ENCODE results near the gene SPIRE1. TPM values are rescaled to one million over a fixed set of nuclear protein-coding genes. Genes with fewer than 3 reads are reported as not detected.

The SPIRE1 gene
- total RNA-seq, 6 experiments from 2014 or later: 22.2 to 33.7 (median 28.2) TPM

- no peak for DNase-seq
- no peaks in the 10 kb centered on the region for H3K9me3 Mint-ChIP-seq
- peaks cover 2% of the 10 kb centered on the region; the same call in 1 of the 2 replicates for H3K27me3 Mint-ChIP-seq (ENCODE audit: insufficient read depth)
- H3K4me1 Mint-ChIP-seq (ENCODE audit: low read depth): peaks cover 31% of the 10 kb centered on the region
- no peak overlapping the region for H3K4me3 Mint-ChIP-seq
- H3K36me3 Mint-ChIP-seq (ENCODE audit: low read depth): no peaks in the 10 kb centered on the region
- no peak overlapping the region for H3K27ac Mint-ChIP-seq
- TF ChIP-seq CTCF (IDR thresholded peaks at IDR 0.05): no peak
Measured at GRCh38 chr18:12532661-12533060, 125.2 kb downstream of the SPIRE1 start.

- H3K27me3 Mint-ChIP-seq (ENCODE audit: insufficient read depth): peaks cover 2% of the 10 kb centered on the region; the same call in 1 of the 2 replicates
- H3K36me3 Mint-ChIP-seq (ENCODE audit: low read depth): no peaks in the 10 kb centered on the region; the same call in 1 of the 2 replicates
- peak; percentile 37; the same call in 1 of the 2 replicates for TF ChIP-seq CTCF (IDR thresholded peaks at IDR 0.05)
- H3K4me3 Mint-ChIP-seq: no peak overlapping the region
- peaks cover 31% of the 10 kb centered on the region for H3K4me1 Mint-ChIP-seq (ENCODE audit: low read depth)
- DNase-seq: peak; percentile 17
- H3K27ac Mint-ChIP-seq: no peak overlapping the region; the same call in 1 of the 2 replicates
- no peaks in the 10 kb centered on the region for H3K9me3 Mint-ChIP-seq
Measured at GRCh38 chr18:12531749-12532148, 126.2 kb downstream of the SPIRE1 start.

- Mint-ChIP-seq H3K27ac (no peak overlapping the region), H3K4me3 (no peak overlapping the region), H3K4me1 (ENCODE audit: low read depth) (peaks cover 22% of the 10 kb centered on the region), H3K36me3 (ENCODE audit: low read depth) (no peaks in the 10 kb centered on the region; the same call in 1 of the 2 replicates), H3K27me3 (ENCODE audit: insufficient read depth) (no peaks in the 10 kb centered on the region; the same call in 1 of the 2 replicates), H3K9me3 (no peaks in the 10 kb centered on the region)
- DNase-seq: no peak
- no peak for TF ChIP-seq CTCF (IDR thresholded peaks at IDR 0.05)
Measured at GRCh38 chr18:12520442-12520992, 137.4 kb downstream of the SPIRE1 start.

- no peaks in the 10 kb centered on the region; the same call in 1 of the 2 replicates for H3K36me3 Mint-ChIP-seq (ENCODE audit: low read depth)
- peaks cover 23% of the 10 kb centered on the region for H3K4me1 Mint-ChIP-seq (ENCODE audit: low read depth)
- no peak for DNase-seq
- no peak overlapping the region for H3K27ac Mint-ChIP-seq
- H3K4me3 Mint-ChIP-seq: no peak overlapping the region
- no peaks in the 10 kb centered on the region for H3K9me3 Mint-ChIP-seq
- TF ChIP-seq CTCF (IDR thresholded peaks at IDR 0.05): no peak
- no peaks in the 10 kb centered on the region; the same call in 1 of the 2 replicates for H3K27me3 Mint-ChIP-seq (ENCODE audit: insufficient read depth)
Measured at GRCh38 chr18:12518832-12519531, 138.9 kb downstream of the SPIRE1 start.

- Mint-ChIP-seq H3K4me3 (no peak overlapping the region), H3K36me3 (ENCODE audit: low read depth) (no peaks in the 10 kb centered on the region; the same call in 1 of the 2 replicates), H3K27ac (no peak overlapping the region), H3K9me3 (no peaks in the 10 kb centered on the region), H3K4me1 (ENCODE audit: low read depth) (peaks cover 23% of the 10 kb centered on the region), H3K27me3 (ENCODE audit: insufficient read depth) (no peaks in the 10 kb centered on the region; the same call in 1 of the 2 replicates)
- TF ChIP-seq CTCF (IDR thresholded peaks at IDR 0.05): no peak
- DNase-seq: no peak
Measured at GRCh38 chr18:12518326-12518725, 139.6 kb downstream of the SPIRE1 start.
